IMR-90 (cell line): ENCODE results near the gene GABBR2. TPM values are rescaled to one million over a fixed set of nuclear protein-coding genes. Genes with fewer than 3 reads are reported as not detected.
A peak's percentile ranks its signal among the peaks of the same experiment; 100 is the strongest.

Experiments
- ATAC-seq: fragments of 200-7000 bp; cut with Tn5 transposase; 2 replicates; pipeline ENCODE4 v1.9.1; 2020; ENCODE audit warnings: low read depth, mild to moderate bottlenecking, moderate library complexity
- BruUV-seq: library from RNA; stranded (reverse); fragments of 400-500 nt; replicated peaks from 2 replicates; lab custom pipeline; 2021; lab: Mats Ljungman, UMichigan
- CTCF ChIA-PET: fragments of 300-600 bp; formaldehyde crosslinking; extraction: SDS; loops from one replicate; lab custom pipeline; 2021; ENCODE audit warnings: antibody characterized with exemption; lab: Yijun Ruan, JAX
- POLR2A ChIA-PET: fragments of 300-600 bp; sonication (Branson Sonifier 250); formaldehyde crosslinking; loops from one replicate; lab custom pipeline; 2022; ENCODE audit warnings: antibody characterized with exemption; ENCODE audit not compliant: unreplicated experiment; lab: Charles Lee
- DNase-seq: peaks from one replicate; pipeline ENCODE4 v3.0.0; 2013
- H2AFZ ChIP-seq: replicated peaks from 2 replicates; pipeline ENCODE3; 2013; ENCODE audit warnings: low read length, mild to moderate bottlenecking; ENCODE audit not compliant: poor library complexity
- H2AK5ac ChIP-seq: 2 replicates; pipeline ENCODE4 v1.6.1; 2013; ENCODE audit warnings: low read depth, low read length, inconsistent platforms
- H2AK9ac ChIP-seq: replicated peaks from 2 replicates; pipeline ENCODE3; 2013; ENCODE audit warnings: mild to moderate bottlenecking, low read depth, low read length, moderate library complexity; ENCODE audit not compliant: poor library complexity
- H2BK120ac ChIP-seq: 2 replicates; pipeline ENCODE4 v1.6.1; 2013; ENCODE audit warnings: low read depth, low read length, inconsistent platforms
- H2BK15ac ChIP-seq: 3 replicates; pipeline ENCODE4 v1.6.1; 2013; ENCODE audit warnings: low read depth, low read length, inconsistent platforms
- H2BK20ac ChIP-seq: 2 replicates; pipeline ENCODE4 v1.6.1; 2013; ENCODE audit warnings: low read depth, mild to moderate bottlenecking, inconsistent platforms, low read length, moderate library complexity
- H2BK5ac ChIP-seq: 2 replicates; pipeline ENCODE4 v1.6.1; 2013; ENCODE audit warnings: mild to moderate bottlenecking, low read depth, low read length, inconsistent platforms; ENCODE audit not compliant: poor library complexity, severe bottlenecking
- H3K14ac ChIP-seq: replicated peaks from 2 replicates; pipeline ENCODE4 v1.6.1; 2013; ENCODE audit warnings: low read depth, low read length, inconsistent platforms
- H3K18ac ChIP-seq: 2 replicates; pipeline ENCODE4 v1.6.1; 2013; ENCODE audit warnings: low read depth, low read length, control low read depth
- H3K23ac ChIP-seq: 2 replicates; pipeline ENCODE4 v1.6.1; 2013; ENCODE audit warnings: low read depth, low read length, inconsistent platforms
- H3K27ac ChIP-seq: 2 replicates; pipeline ENCODE4 v1.5.1; 2013; ENCODE audit warnings: mild to moderate bottlenecking, control low read depth, low read length; ENCODE audit not compliant: insufficient read depth
- H3K27me3 ChIP-seq: 2 replicates; pipeline ENCODE4 v1.6.1; 2013; ENCODE audit warnings: low read length; ENCODE audit not compliant: control insufficient read depth, insufficient read depth
- H3K36me3 ChIP-seq: 2 replicates; pipeline ENCODE4 v1.6.1; 2013; ENCODE audit warnings: low read length, mixed read lengths; ENCODE audit not compliant: control insufficient read depth, insufficient read depth
- H3K4ac ChIP-seq: 2 replicates; pipeline ENCODE4 v1.6.1; 2013; ENCODE audit warnings: low read depth, low read length, inconsistent platforms
- H3K4me1 ChIP-seq: 2 replicates; pipeline ENCODE4 v1.6.1; 2013; ENCODE audit warnings: low read length, mixed read lengths; ENCODE audit not compliant: control insufficient read depth, insufficient read depth
- H3K4me2 ChIP-seq: 2 replicates; pipeline ENCODE4 v1.6.1; 2013; ENCODE audit warnings: low read depth, mild to moderate bottlenecking, control low read depth, low read length, moderate library complexity
- H3K4me3 ChIP-seq: 2 replicates; pipeline ENCODE4 v1.5.1; 2013; ENCODE audit warnings: low read depth, mild to moderate bottlenecking, control low read depth, low read length, moderate library complexity; ENCODE audit not compliant: insufficient read depth
- H3K56ac ChIP-seq: 2 replicates; pipeline ENCODE4 v1.6.1; 2013; ENCODE audit warnings: low read length, inconsistent platforms; ENCODE audit not compliant: insufficient read depth; ENCODE audit errors: extremely low read depth
- H3K79me1 ChIP-seq, 2 experiments: 2 replicates each; pipeline ENCODE4 v1.6.1; 2013; ENCODE audit warnings: low read length in 2 of 2, inconsistent platforms in 1 of 2, low read depth in 1 of 2
- H3K9ac ChIP-seq: 2 replicates; pipeline ENCODE4 v1.6.1; 2013; ENCODE audit warnings: low read depth, low read length, control low read depth
- H3K9me1 ChIP-seq: 2 replicates; pipeline ENCODE4 v1.6.1; 2013; ENCODE audit warnings: low read length, inconsistent platforms; ENCODE audit not compliant: insufficient read depth
- H3K9me3 ChIP-seq: 2 replicates; pipeline ENCODE4 v1.6.1; 2013; ENCODE audit warnings: low read length; ENCODE audit not compliant: control insufficient read depth, insufficient read depth
- H4K20me1 ChIP-seq: 2 replicates; pipeline ENCODE4 v1.6.1; 2013; ENCODE audit warnings: low read length, inconsistent platforms; ENCODE audit not compliant: insufficient read depth
- H4K5ac ChIP-seq: 2 replicates; pipeline ENCODE4 v1.6.1; 2013; ENCODE audit warnings: mild to moderate bottlenecking, low read depth, low read length, control low read depth
- H4K8ac ChIP-seq, 2 experiments: 2 replicates each; pipeline ENCODE4 v1.6.1; 2013; ENCODE audit warnings: low read depth in 2 of 2, low read length in 2 of 2, control low read depth in 1 of 2, inconsistent platforms in 1 of 2
- H4K91ac ChIP-seq: 2 replicates; pipeline ENCODE4 v1.6.1; 2013; ENCODE audit warnings: low read depth, low read length, inconsistent platforms; ENCODE audit not compliant: insufficient read depth
- POLR2A ChIP-seq: IDR thresholded peaks from 2 replicates; pipeline ENCODE4 v1.6.1; 2012; ENCODE audit warnings: mild to moderate bottlenecking, low read depth, low read length
- WGBS, 2 experiments: methylation state at CpG; one replicate each; pipeline versions ENCODE4 v1.1.5 to v1.1.7; 2013; ENCODE audit warnings: missing lambda C conversion rate in 2 of 2; ENCODE audit not compliant: insufficient read length in 1 of 2; ENCODE audit errors: extremely low coverage in 2 of 2; 5-methylcytosine and 5-hydroxymethylcytosine counted together
- dilution Hi-C: fragments of 300-500 bp; cut with HindIII; formaldehyde crosslinking; loops from one replicate; pipeline ENCODE4 v1.14.3; 2018; ENCODE audit warnings: low sequenced_read_pairs; ENCODE audit not compliant: unreplicated experiment
- in situ Hi-C: fragments of 300-500 bp; cut with MboI; formaldehyde crosslinking; loops from 3 replicates; pipeline ENCODE4 v1.14.3; 2019; ENCODE audit warnings: low sequenced_read_pairs, inconsistent platforms, mixed read lengths
- intact Hi-C: fragments of 100-400 bp; cut with micrococcal nuclease; formaldehyde crosslinking; loops from 2 replicates; pipeline ENCODE4 v1.10.0; 2022
- polyA plus RNA-seq, 3 experiments: library from polyadenylated mRNA; depleted of rRNA; stranded (reverse); fragments of >200 nt; gene quantifications; 2 replicates each; pipeline ENCODE4 v1.2.3, GENCODE V29; 2012; ENCODE audit warnings: low replicate concordance in 1 of 3
- total RNA-seq: library from RNA; depleted of rRNA; stranded (reverse); fragments of >200 nt; gene quantifications from 2 replicates; pipeline ENCODE4 v1.2.3, GENCODE V29; 2012

Gene GABBR2
- total and polyA plus RNA-seq, 2 of the 4 experiments (the other 2 are of a cell fraction) = 14.2 to 20.3 TPM

GRCh38 chr9:98381311-98382103, 327.2 kb downstream of the GABBR2 start:
- no peak for TF ChIP-seq POLR2A
- Histone ChIP-seq H4K5ac (no peak overlapping the region), H3K36me3 (no peaks in the 10 kb centered on the region; the same call in 1 of the 2 replicates), H2BK5ac (no peak overlapping the region), H3K4ac (peak overlapping the region; percentile 91; the same call in 1 of the 2 replicates), H2AK5ac (peak overlapping the region; percentile 43; the same call in 1 of the 2 replicates), H3K14ac (no peak overlapping the region; the same call in 1 of the 2 replicates), H3K56ac (no peak overlapping the region), H3K27me3 (no peaks in the 10 kb centered on the region), H2BK20ac (peak overlapping the region; percentile 89; the same call in 1 of the 2 replicates), H3K79me1 (peaks cover 0 to 15% of the 10 kb centered on the region in 2 experiments; a peak in 1 of 4 replicates), H2BK15ac (no peak overlapping the region), H3K18ac (no peak overlapping the region), H2AK9ac (peak overlapping the region; percentile 79), H4K20me1 (no peaks in the 10 kb centered on the region), H2BK120ac (peak overlapping the region; percentile 93; the same call in 1 of the 2 replicates), H4K91ac (no peak overlapping the region), H3K4me3 (no peak overlapping the region), H3K9ac (no peak overlapping the region), H3K27ac (no peak overlapping the region), H3K9me3 (no peaks in the 10 kb centered on the region), H3K4me1 (peaks cover 6% of the 10 kb centered on the region), H3K4me2 (no peak overlapping the region), H4K8ac (peak overlapping the region in 1 of 2 experiments; percentile 95; a peak in 1 of 4 replicates), H3K9me1 (peaks cover 11% of the 10 kb centered on the region), H2AFZ (no peak overlapping the region), H3K23ac (no peak overlapping the region)
- POLR2A ChIA-PET = no interaction called here
- no TSS peak for BruUV-seq
- WGBS, 2 experiments = 100% methylated on average over 1 of the region's 12 CpGs; no CpG with 5 or more reads in 1 of the 2 experiments
- ATAC-seq (no peak), DNase-seq (no peak)
- in situ Hi-C loops = no loop called here
- dilution Hi-C loops = no loop called here
- intact Hi-C loops = loop anchor here (5.0 kb wide), 1 partner anchor 326 kb away; the partner anchor contains the start of gene GABBR2
- CTCF ChIA-PET = no interaction called here
